CD14-positive monocyte (primary cell): Measurements from ENCODE around the gene ITPRIP. TPM values are rescaled to one million over a fixed set of nuclear protein-coding genes. Genes with fewer than 3 reads are reported as not detected.

Experiments used
- DNase-seq, 3 donors: peaks; one replicate each; pipeline ENCODE4 v3.0.0-alpha.2; 2011 to 2022
- H2AFZ ChIP-seq: 2 replicates; pipeline ENCODE4 v1.6.0; 2012; ENCODE audit warnings: mild to moderate bottlenecking, low read depth, low read length, inconsistent platforms; ENCODE audit not compliant: insufficient read depth, poor library complexity, severe bottlenecking
- H3K27ac ChIP-seq, 2 donors: 1 replicate in 1 of 2; 2 replicates in 1 of 2; pipeline ENCODE4 v1.5.1; 2012 to 2013; ENCODE audit warnings: low read length in 2 of 2, control low read depth in 1 of 2, inconsistent platforms in 1 of 2, low read depth in 1 of 2, mild to moderate bottlenecking in 1 of 2
- H3K27me3 ChIP-seq, 2 donors: one replicate each; pipeline versions ENCODE4 v1.6.0 to v1.6.1; 2011 to 2013; ENCODE audit warnings: low read length in 2 of 2; ENCODE audit not compliant: control insufficient read depth in 2 of 2, insufficient read depth in 2 of 2
- H3K36me3 ChIP-seq, 2 donors: replicated peaks in 1 of 2; 1 replicate in 1 of 2; 2 replicates in 1 of 2; pipeline versions ENCODE4 v1.5.1 to v1.6.1; 2012 to 2013; ENCODE audit warnings: low read length in 2 of 2, control low read depth in 1 of 2, inconsistent platforms in 1 of 2, mild to moderate bottlenecking in 1 of 2; ENCODE audit not compliant: insufficient read depth in 2 of 2, control insufficient read depth in 1 of 2
- H3K4me1 ChIP-seq, 2 donors: 1 replicate in 1 of 2; 2 replicates in 1 of 2; pipeline versions ENCODE4 v1.5.1 to v1.6.1; 2012 to 2013; ENCODE audit warnings: low read length in 2 of 2, control low read depth in 1 of 2, inconsistent platforms in 1 of 2, mild to moderate bottlenecking in 1 of 2, moderate library complexity in 1 of 2; ENCODE audit not compliant: insufficient read depth in 2 of 2, control insufficient read depth in 1 of 2
- H3K4me2 ChIP-seq: replicated peaks from 2 replicates; pipeline ENCODE3; 2012; ENCODE audit warnings: low read length, moderate library complexity, mild to moderate bottlenecking; ENCODE audit not compliant: poor library complexity, severe bottlenecking; ENCODE audit errors: extremely low read depth
- H3K4me3 ChIP-seq, 3 experiments: fragments of 200-600 bp in 1 of 3; sonication (generic) in 1 of 3; replicated peaks in 1 of 3; 1 replicate in 2 of 3; 2 replicates in 1 of 3; pipeline ENCODE4 v1.5.1; 2011 to 2013; ENCODE audit warnings: low read length in 3 of 3, mild to moderate bottlenecking in 3 of 3, control low read depth in 2 of 3, low read depth in 2 of 3, inconsistent platforms in 1 of 3, moderate library complexity in 1 of 3
- H3K79me2 ChIP-seq: 2 replicates; pipeline ENCODE4 v1.6.0; 2012; ENCODE audit warnings: mild to moderate bottlenecking, control low read depth, inconsistent platforms, low read length, moderate library complexity; ENCODE audit not compliant: insufficient read depth
- H3K9ac ChIP-seq: 2 replicates; pipeline ENCODE4 v1.6.0; 2017; ENCODE audit warnings: low read length, mild to moderate bottlenecking; ENCODE audit not compliant: insufficient read depth, poor library complexity, severe bottlenecking
- H3K9me3 ChIP-seq, 2 donors: replicated peaks in 1 of 2; 1 replicate in 1 of 2; 2 replicates in 1 of 2; pipeline versions ENCODE4 v1.5.1 to v1.6.1; 2012 to 2013; ENCODE audit warnings: low read length in 2 of 2, control low read depth in 1 of 2; ENCODE audit not compliant: control insufficient read depth in 1 of 2, insufficient read depth in 1 of 2
- H4K20me1 ChIP-seq: 2 replicates; pipeline ENCODE4 v1.6.0; 2012; ENCODE audit warnings: mild to moderate bottlenecking, low read length, control low read depth, moderate library complexity; ENCODE audit not compliant: insufficient read depth
- H3K27ac Mint-ChIP-seq, 7 donors: one replicate each; pipeline ENCODE4 v1.8.0; 2020; ENCODE audit warnings: mild to moderate bottlenecking in 7 of 7, mixed read lengths in 7 of 7, moderate library complexity in 6 of 7, inconsistent platforms in 2 of 7
- H3K27me3 Mint-ChIP-seq, 3 donors: one replicate each; pipeline ENCODE4 v1.8.0; 2021 to 2022; ENCODE audit warnings: low read depth in 3 of 3, mild to moderate bottlenecking in 3 of 3, mixed read lengths in 3 of 3, moderate library complexity in 3 of 3, inconsistent platforms in 1 of 3
- H3K36me3 Mint-ChIP-seq, 2 donors: one replicate each; pipeline ENCODE4 v1.8.0; 2020; ENCODE audit warnings: mixed read lengths in 2 of 2, inconsistent platforms in 1 of 2, mild to moderate bottlenecking in 1 of 2
- H3K4me1 Mint-ChIP-seq: one replicate; pipeline ENCODE4 v1.8.0; 2020; ENCODE audit warnings: mild to moderate bottlenecking, mixed read lengths
- H3K4me3 Mint-ChIP-seq, 2 donors: one replicate each; pipeline ENCODE4 v1.8.0; 2020; ENCODE audit warnings: mild to moderate bottlenecking in 2 of 2, mixed read lengths in 2 of 2, moderate library complexity in 1 of 2
- H3K9me3 Mint-ChIP-seq, 7 donors: one replicate each; pipeline ENCODE4 v1.8.0; 2020 to 2022; ENCODE audit warnings: mixed read lengths in 7 of 7, mild to moderate bottlenecking in 6 of 7, moderate library complexity in 6 of 7, inconsistent platforms in 2 of 7
- WGBS: methylation state at CpG from one replicate; pipeline ENCODE4 v1.1.5; 2013; ENCODE audit warnings: missing lambda C conversion rate; ENCODE audit not compliant: insufficient coverage; 5-methylcytosine and 5-hydroxymethylcytosine counted together
- intact Hi-C, 2 donors: fragments of 100-400 bp; cut with micrococcal nuclease; formaldehyde crosslinking; loops; one replicate each; pipeline versions ENCODE4 v1.15.0 to v1.15.1; 2023
- polyA plus RNA-seq, 3 donors: library from polyadenylated mRNA; depleted of rRNA in 1 of 3; unstranded in 2 of 3; stranded (reverse) in 1 of 3; fragments of 300-500 nt in 2 of 3; fragments of >200 nt in 1 of 3; fragmentation: Illumina TruSeq in 2 of 3; gene quantifications; 1 replicate in 2 of 3; 2 replicates in 1 of 3; pipeline ENCODE4 v1.2.3, GENCODE V29; 2012 to 2021
- TF ChIP-seq, protein P1 (sequence below): fragments of 200-600 bp; IDR thresholded peaks from one replicate; pipeline ENCODE4 v1.8.0; 2022; ENCODE audit warnings: antibody characterized with exemption, mild to moderate bottlenecking

The ITPRIP gene
- polyA plus RNA-seq, 3 donors, result 27.5 to 76.6 (median 35.7) TPM

DNA sequence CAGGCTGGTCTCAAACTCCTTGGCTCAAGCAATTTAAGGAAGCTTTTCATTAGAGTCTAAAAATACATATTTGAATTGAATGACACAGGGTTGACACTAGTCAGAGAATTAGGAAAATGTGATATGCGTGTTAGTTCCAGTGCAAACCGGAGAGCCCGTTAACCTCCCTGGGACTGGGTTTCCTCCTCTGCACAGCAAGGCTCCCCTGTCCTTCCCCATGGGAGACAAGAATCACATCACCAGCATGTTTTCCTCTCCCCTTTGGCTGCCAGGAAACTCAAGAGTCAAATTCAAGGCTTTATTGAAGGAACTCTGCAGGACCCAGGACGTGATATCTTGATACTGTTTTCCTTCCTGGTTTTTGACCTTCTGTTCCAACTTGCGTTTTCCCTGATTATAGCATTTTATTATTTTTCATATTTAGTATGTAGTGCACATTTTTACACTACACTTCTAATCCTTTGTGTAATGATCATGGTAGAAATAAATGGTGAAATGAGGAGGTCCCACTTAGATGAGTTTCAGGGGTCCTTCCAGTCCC lies 44.4 kb downstream of the ITPRIP start:
- Histone ChIP-seq H3K4me2 (no peak overlapping the region), H3K9me3 (no peaks in the 10 kb centered on the region), H3K9ac (no peak overlapping the region), H3K79me2 (no peaks in the 10 kb centered on the region), H3K27me3 (no peaks in the 10 kb centered on the region), H3K4me1 (peaks cover 14 to 22% of the 10 kb centered on the region in 2 donors), H3K27ac (no peak overlapping the region), H4K20me1 (no peaks in the 10 kb centered on the region), H2AFZ (no peak overlapping the region), H3K36me3 (no peaks in the 10 kb centered on the region), H3K4me3 (no peak overlapping the region)
- H3K27ac Mint-ChIP-seq, result no peak overlapping the region
- TF ChIP-seq, protein P1, sequence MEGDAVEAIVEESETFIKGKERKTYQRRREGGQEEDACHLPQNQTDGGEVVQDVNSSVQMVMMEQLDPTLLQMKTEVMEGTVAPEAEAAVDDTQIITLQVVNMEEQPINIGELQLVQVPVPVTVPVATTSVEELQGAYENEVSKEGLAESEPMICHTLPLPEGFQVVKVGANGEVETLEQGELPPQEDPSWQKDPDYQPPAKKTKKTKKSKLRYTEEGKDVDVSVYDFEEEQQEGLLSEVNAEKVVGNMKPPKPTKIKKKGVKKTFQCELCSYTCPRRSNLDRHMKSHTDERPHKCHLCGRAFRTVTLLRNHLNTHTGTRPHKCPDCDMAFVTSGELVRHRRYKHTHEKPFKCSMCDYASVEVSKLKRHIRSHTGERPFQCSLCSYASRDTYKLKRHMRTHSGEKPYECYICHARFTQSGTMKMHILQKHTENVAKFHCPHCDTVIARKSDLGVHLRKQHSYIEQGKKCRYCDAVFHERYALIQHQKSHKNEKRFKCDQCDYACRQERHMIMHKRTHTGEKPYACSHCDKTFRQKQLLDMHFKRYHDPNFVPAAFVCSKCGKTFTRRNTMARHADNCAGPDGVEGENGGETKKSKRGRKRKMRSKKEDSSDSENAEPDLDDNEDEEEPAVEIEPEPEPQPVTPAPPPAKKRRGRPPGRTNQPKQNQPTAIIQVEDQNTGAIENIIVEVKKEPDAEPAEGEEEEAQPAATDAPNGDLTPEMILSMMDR, result no peak
- intact Hi-C loops, result loop anchor here in 1 of 2 donors (5.0 kb wide), 2 partner anchors 33 to 58 kb away; partner anchors contain the start of gene CFAP58
- H3K4me1 Mint-ChIP-seq, result peaks cover 26% of the 10 kb centered on the region
- peaks cover 3 to 14% (median 6%) of the 10 kb centered on the region in 3 donors for H3K27me3 Mint-ChIP-seq
- WGBS, result 93% methylated on average over 3 of the region's 5 CpGs
- no peak overlapping the region for H3K4me3 Mint-ChIP-seq
- H3K36me3 Mint-ChIP-seq, result no peaks in the 10 kb centered on the region
- no peaks in the 10 kb centered on the region for H3K9me3 Mint-ChIP-seq
- no peak for DNase-seq

DNA sequence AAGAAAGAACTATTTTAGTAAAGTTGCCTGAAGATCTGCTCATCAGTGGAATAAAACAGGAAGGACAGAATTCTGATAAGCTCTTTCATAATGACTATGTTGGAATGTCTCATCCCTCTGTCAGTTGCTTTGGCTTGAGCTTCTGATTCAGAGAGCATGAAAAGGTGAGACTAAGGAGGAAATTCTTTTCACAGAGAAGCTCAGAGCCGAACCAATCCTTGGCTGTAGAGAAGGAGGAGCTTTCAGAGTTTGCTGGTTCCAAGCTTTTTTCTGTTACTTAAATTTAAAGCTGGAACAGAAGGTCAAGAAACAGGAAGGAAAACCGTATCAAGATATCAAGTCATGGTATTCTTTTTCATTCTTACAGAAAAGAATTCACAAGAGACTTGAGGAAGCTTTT lies 45.3 kb downstream of the ITPRIP start:
- TF ChIP-seq, protein P1, result no peak
- peak in 2 of 3 donors; percentile 40 to 57 for DNase-seq
- Mint-ChIP-seq H3K27me3 (peaks cover 3 to 14% (median 6%) of the 10 kb centered on the region in 3 donors), H3K9me3 (no peaks in the 10 kb centered on the region), H3K4me3 (no peak overlapping the region), H3K27ac (peak overlapping the region in 2 of 7 donors; percentile 9 to 63), H3K36me3 (no peaks in the 10 kb centered on the region), H3K4me1 (peaks cover 30% of the 10 kb centered on the region)
- H3K27me3 ChIP-seq, result no peaks in the 10 kb centered on the region
- H3K4me2 ChIP-seq, result peak overlapping the region; percentile 1
- WGBS, result 29% methylated on average over 1 of the region's 2 CpGs
- peaks cover 14 to 22% of the 10 kb centered on the region in 2 donors for H3K4me1 ChIP-seq
- no peak overlapping the region for H3K4me3 ChIP-seq
- no peaks in the 10 kb centered on the region for H3K9me3 ChIP-seq
- H3K9ac ChIP-seq, result no peak overlapping the region
- H3K36me3 ChIP-seq, result no peaks in the 10 kb centered on the region
- H4K20me1 ChIP-seq, result no peaks in the 10 kb centered on the region
- H3K79me2 ChIP-seq, result no peaks in the 10 kb centered on the region
- H3K27ac ChIP-seq, result no peak overlapping the region
- H2AFZ ChIP-seq, result no peak overlapping the region
- intact Hi-C loops, result loop anchor here in 1 of 2 donors (5.0 kb wide), 2 partner anchors 34 to 59 kb away; partner anchors contain the start of gene CFAP58
